ENCODE data around the gene HNRNPF. TPM values are rescaled to one million over a fixed set of nuclear protein-coding genes. Genes with fewer than 3 reads are reported as not detected.
"Not testable (repeated sequence)": the region's sequence is repeated elsewhere in the genome, so short reads cannot be mapped to it uniquely, and the experiment has no call there.

The HNRNPF gene, protein sequence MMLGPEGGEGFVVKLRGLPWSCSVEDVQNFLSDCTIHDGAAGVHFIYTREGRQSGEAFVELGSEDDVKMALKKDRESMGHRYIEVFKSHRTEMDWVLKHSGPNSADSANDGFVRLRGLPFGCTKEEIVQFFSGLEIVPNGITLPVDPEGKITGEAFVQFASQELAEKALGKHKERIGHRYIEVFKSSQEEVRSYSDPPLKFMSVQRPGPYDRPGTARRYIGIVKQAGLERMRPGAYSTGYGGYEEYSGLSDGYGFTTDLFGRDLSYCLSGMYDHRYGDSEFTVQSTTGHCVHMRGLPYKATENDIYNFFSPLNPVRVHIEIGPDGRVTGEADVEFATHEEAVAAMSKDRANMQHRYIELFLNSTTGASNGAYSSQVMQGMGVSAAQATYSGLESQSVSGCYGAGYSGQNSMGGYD
- total RNA-seq = 80.8 TPM
- long read RNA-seq, transcript HNRNPF-204 (3 exons, 2,755 nt) = minor isoform, 23 of 254 reads
- long read RNA-seq, transcript HNRNPF-203 (4 exons, 2,617 nt) = minor isoform, 24 of 254 reads
- long read RNA-seq, transcript HNRNPF-207 (4 exons, 2,676 nt) = major isoform, 27 of 254 reads
- long read RNA-seq, transcript HNRNPF-201 (4 exons, 2,186 nt) = minor isoform, 11 of 254 reads
- long read RNA-seq, partial matches to known transcripts = 2 of 254 reads
- long read RNA-seq, other reads (novel, unspliced or antisense) = 167 of 254 reads

GRCh38 chr10:43408710-43409384 lies at the start of gene HNRNPF:
Gene HNRNPF (minus strand): TSS chr10:43409186. CDS start chr10:43387884, 21,302 bp downstream.
- peak; percentile 97 for DNase-seq (ENCODE audit: low spot score)
- intact Hi-C loops (cut with DNase I) = loop anchor here (1.0 kb wide), 1 partner anchor 11 kb away; no protein-coding TSS in a partner anchor

GRCh38 chr10:43458227-43458626 lies 49.2 kb upstream of the HNRNPF start:
- no peak for DNase-seq (ENCODE audit: low spot score)
- intact Hi-C loops (cut with DNase I) = no loop called here

DNA sequence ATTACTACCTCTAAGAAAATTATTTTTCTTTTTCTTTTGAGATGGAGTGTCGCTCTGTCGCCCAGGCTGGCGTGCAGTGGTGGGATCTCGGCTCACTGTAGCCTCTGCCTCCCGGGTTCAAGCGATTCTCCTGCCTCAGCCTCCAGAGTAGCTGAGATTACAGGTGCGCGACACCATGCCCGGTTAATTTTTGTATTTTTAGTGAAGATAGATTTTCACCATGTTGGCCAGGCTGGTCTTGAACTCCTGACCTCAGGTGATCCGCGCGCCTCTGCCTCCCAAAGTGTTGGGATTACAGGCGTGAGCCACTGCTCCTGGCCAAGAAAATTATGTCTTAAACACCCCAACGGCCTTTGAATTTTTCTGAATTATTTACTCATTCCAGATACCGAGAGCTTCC lies 47.6 kb upstream of the HNRNPF start:
- DNase-seq (ENCODE audit: low spot score); intact Hi-C loops (cut with DNase I): not testable (repeated sequence)

DNA sequence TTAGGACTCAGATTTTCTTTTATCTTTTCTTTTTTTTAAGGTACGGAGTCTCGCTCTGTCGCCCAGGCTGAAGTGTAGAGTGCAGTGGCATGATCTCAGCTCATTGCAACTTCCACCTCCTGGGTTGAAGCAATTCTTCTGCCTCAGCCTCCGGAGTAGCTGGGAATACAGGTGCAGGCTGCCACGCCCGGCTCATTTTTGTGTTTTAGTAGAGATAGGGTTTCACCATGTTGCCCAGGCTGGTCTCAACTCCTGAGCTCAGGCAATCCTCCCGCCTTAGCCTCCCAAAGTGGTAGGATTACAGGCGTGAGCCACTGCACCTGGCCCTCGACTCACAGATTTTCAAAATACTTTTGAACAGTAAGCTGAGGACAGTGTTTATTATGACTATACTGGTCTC lies 45.0 kb upstream of the HNRNPF start:
- DNase-seq (ENCODE audit: low spot score); intact Hi-C loops (cut with DNase I): not testable (repeated sequence)

- no peak for DNase-seq (ENCODE audit: low spot score)
- intact Hi-C loops (cut with DNase I) = no loop called here
These were observed 44.4 kb upstream of the HNRNPF start for GRCh38 chr10:43453266-43453831.

DNA sequence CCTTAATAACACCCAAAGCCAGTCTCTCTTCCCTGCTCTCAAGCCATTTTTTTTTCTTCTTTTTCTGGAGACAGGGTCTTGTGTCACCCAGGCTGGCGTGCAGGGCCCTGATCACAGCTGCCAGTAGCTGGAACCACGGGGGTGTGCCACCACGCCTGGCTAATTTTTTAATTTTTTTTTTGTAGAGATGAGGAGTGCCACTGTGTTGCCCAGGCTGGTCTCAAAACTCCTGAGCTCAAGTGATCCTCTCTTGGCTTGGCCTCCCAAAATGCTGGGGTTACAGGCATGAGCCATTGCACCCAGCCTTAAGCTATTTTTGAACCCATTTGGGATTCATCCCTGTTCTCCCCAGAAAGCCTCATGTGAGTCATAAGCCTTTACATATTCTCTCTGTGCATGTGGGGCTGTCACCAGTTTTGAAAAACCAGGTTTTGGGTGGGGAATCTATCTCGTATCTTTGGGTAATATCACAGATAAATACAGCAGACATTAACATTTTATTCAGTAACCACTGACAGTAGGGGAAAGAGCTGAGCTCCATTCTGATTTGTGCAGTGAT lies 43.4 kb upstream of the HNRNPF start:
- DNase-seq (ENCODE audit: low spot score) = no peak
- intact Hi-C loops (cut with DNase I) = no loop called here

DNA sequence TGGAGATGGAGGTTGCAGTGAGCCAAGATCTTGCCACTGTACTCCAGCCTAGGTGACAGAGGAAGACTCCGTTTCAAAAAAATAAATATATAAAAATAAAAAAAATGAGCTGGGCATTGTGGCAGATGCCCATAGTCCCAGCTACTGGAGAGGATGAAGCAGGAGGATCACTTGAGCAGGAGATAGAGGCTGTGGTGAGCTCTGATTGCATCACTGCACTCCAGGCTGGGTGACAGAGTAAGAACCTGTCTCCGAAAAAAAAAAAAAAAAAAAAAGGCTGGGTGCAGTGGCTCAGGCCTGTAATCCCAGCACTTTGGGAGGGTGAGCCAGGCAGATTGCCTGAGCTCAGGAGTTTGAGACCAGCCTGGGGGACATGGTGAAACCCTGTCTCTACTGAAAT lies 39.8 kb upstream of the HNRNPF start:
- DNase-seq (ENCODE audit: low spot score) = no peak
- intact Hi-C loops (cut with DNase I) = no loop called here

GRCh38 chr10:43446219-43447017 lies 37.4 kb upstream of the HNRNPF start:
- intact Hi-C loops (cut with DNase I) = not testable (repeated sequence)

DNA sequence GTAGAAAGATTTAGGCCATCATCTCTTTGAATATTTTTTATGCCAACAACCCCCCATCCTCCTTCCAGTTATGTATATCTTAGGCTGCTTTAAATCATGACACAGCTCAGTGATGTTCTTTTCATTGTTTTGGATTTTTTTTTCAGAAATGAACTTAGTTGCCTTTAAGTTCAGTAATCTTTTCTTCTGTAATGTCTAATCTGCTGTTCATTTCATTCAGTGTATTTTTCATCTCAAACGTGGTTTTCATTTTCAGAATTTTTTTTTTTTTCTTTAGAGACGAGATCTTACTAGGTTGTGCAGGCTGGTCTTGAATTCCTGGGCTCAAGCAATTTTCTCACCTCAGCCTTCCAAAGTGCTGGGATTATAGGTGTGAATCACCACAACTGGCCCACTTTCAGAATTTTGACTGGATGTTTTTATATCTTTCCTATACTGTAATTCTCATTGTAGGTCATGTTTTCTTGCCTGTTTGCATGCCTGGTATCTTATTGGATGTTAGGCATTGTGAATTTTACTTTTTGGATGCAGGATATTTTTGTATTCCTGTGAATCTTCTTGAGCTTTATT lies 36.0 kb upstream of the HNRNPF start:
- intact Hi-C loops (cut with DNase I) = no loop called here
- DNase-seq (ENCODE audit: low spot score) = no peak

More at GRCh38 chr10:43446219-43447017, 37.4 kb upstream of the HNRNPF start:
- not testable (repeated sequence) for DNase-seq (ENCODE audit: low spot score)

- DNase-seq (ENCODE audit: low spot score) = no peak
- intact Hi-C loops (cut with DNase I) = no loop called here
These were observed 35.3 kb upstream of the HNRNPF start for GRCh38 chr10:43444323-43444722.

DNA sequence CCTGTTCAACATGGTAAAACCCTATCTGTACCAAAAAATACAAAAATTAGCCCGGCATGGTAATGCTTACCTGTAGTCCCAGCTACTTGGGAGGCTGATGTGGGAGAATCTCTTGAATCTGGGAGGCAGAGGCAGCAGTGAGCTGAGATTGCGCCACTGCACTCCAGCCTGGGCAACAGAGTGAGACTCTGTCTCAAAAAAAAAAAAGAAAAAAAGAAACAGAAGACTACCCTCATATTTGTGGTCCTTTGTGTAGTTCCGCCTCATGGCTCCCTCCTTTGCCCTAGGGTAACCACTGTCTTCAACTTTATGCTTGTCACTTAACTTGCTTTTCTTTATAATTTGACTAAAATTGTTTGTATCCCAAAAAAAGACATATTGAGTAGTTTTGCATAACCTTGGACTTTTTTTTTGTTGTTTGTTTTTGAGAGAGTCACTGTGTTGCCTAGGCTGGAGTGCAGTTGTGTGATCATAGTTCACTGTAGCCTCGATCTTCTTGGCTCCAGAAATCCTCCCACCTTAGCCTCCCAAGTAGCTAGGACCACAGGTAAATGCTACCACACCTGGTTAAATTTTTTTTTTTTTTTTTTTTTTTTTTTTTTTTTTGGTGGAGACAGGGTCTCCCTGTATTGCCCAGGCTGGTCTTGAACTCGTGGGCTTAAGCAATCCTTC lies 31.6 kb upstream of the HNRNPF start:
- intact Hi-C loops (cut with DNase I) = no loop called here
- no peak for DNase-seq (ENCODE audit: low spot score)

DNA sequence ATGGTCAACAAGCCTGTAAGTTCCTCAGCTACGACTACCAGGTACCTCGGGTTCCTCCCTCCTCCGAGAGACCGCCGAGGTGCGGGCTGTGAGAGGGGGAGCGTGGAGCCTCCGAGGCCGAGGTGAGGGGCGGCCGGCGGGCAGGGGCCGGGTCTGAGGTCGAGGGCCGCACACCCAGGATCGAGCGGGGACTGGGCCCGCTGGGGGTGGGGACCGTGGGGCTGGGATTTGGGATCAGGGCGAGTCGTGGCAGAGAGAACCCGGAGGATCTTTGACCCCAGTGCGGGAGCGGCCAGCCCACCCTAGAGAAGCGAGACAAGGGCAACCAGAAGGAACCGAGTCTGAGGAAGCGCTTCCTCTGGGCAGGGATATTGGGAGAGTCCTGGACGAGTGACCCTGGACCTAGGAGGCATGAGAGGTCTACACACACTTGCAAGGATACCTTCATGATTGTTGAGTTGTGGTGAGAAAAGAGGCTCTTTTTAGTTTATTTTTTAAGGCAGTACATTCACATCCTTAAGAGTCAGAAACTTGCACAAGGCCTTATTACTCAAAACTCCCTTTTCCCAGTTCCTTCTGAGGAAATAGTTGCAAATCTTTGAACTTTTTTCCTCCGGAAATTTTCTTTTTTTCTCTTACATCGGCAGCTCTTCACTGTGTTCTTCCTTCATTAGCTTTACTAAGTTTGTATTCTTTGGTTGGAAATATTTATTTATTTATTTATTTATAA lies 28.3 kb upstream of the HNRNPF start:
- no peak for DNase-seq (ENCODE audit: low spot score)
- intact Hi-C loops (cut with DNase I) = loop anchor here (5.0 kb wide), 1 partner anchor 40 kb away; no protein-coding TSS in a partner anchor

DNA sequence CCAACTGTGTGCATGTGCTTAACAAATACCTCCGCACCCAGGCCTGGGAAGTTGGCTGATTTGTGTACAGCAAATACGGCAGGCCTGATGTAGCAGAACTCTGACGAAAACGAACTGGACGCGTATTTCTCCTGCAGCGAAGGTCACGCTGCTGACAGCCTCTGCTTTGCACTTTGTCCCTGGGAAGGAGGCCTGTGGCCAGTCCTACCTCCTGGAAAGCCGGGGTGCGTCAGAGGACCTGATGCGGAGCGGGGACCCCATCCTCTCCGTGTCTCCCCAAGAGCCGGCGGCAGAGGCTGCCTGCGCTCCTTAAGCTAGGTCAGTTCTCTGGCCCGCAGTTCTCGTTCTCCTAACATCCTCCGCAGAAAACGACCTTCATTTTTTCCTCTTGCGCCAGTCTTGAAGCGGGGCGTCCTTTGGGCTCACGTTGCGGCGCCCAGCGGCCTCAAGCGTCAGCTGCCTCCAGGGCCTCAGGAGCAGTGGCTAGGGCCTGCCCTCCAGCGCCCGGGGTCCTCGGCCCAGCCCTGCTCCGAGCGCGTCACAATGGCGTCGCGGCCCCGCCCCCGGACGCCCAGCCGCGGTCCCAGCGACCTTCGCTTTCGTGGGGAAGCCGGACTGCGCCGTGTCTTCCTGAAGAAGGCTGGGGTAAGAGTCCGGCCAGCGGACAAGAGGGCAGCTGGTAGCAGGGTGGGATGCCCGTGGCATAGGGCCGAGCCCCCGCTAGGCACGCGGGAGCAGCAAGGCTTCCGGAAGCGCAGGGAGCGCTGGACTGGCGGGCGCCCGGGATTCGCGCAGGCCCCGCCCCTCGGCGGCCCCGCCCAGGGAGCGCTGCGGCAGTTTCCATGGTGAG lies 27.5 kb upstream of the HNRNPF start, which contains the start of gene ZNF487:
ZNF487 (plus strand) TSS at position 821 of the 850 bp plus-strand sequence. CDS start 38,703 bp downstream, outside the sequence.
- intact Hi-C loops (cut with DNase I) = loop anchor here (1.0 to 5.0 kb wide), 2 partner anchors 16 to 39 kb away; no protein-coding TSS in a partner anchor
- peak; percentile 96 for DNase-seq (ENCODE audit: low spot score)

- no peak for DNase-seq (ENCODE audit: low spot score)
- intact Hi-C loops (cut with DNase I) = no loop called here
These were observed 22.1 kb upstream of the HNRNPF start for GRCh38 chr10:43430926-43431663.

GRCh38 chr10:43427166-43427825 lies 18.3 kb upstream of the HNRNPF start:
- intact Hi-C loops (cut with DNase I) = no loop called here
- DNase-seq (ENCODE audit: low spot score) = peak; percentile 17

Measured in cardiac septum (tissue), 1 donor.